Measurements from ENCODE around the gene OR10G7.

The OR10G7 gene, protein sequence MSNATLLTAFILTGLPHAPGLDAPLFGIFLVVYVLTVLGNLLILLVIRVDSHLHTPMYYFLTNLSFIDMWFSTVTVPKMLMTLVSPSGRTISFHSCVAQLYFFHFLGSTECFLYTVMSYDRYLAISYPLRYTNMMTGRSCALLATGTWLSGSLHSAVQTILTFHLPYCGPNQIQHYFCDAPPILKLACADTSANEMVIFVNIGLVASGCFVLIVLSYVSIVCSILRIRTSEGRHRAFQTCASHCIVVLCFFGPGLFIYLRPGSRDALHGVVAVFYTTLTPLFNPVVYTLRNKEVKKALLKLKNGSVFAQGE

DNA sequence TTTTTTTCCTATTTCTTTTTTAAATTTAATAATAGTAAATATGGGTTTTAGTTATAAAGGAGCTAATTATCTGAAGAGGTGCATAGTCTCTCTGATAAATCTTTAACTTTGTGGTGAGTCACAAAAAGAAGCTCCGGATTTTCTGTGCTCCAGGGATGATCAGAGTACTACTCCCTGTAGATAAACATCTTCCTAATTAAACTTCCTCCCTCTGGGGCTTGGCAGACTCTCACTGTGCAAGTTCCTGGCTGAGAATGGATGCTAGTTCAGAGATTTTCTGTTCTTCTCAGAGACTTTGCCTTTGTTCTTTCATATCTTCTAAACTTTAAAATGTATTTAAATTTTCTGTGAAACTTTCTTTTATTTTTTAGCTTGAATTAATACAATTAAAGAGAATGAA lies at the start of gene OR10G7:
OR10G7 (minus strand) TSS at position 72 of the 400 bp plus-strand sequence. CDS start 2,324 bp downstream, outside the sequence.
- no peak for DNase-seq (ENCODE audit: low read depth, low spot score)

DNA sequence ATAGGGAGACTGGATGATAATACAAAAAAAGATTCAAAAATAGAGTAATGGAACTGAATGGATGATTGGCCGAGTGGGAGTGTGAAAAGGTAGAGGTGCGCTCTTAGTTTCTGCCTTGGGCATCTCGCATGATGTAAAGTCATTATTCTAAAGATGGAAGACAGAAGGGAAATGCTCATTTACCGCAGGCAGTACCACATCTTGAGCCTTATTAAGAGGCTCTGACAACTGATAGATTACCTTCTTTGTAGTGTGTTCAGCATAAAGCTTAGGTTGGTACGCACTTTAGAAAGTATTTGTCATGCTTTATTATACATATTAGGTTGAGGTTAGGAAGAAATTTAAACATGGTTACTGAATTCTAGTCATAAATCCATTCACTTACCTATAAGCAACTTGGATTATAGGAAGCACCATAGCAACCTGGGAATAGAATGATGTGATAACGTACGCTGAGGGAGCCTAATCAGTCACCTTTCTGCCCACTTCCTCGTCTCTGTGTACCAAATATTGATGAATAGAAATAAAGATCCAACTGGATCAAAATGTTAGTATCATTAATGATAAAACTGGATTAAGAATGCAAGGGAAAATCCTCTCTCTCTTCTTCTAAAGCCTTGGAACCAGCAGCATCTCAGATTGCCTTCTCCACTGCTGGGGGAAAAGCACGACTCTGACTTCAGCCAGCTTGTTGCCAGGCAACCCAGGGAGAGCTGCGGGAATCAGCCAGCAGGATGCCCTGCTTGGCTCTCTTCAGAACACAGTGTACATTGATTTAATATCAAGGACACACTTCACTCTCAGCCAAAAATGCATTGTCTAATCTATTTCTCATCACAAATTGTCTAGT lies 45.1 kb upstream of the OR10G7 start:
- no peak for DNase-seq (ENCODE audit: low read depth, low spot score)

DNA sequence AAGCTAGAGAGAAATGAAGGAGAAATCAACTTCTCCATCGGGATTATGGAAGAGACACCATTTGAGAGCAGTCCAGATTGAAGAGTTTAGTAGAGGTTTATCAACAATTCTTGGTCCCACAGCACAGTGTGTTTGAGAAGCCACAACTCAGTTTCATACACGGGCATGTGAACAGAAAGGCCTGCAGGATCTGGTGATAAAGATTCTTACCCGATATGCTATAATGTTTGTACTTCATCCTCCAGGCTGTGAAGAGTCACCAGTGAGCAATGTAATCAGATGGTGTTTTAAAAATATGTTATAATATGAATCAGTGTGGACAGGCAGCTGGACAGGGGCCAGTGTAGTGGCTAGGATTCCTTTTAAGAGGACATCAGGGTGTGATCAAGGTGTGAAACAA lies 44.5 kb upstream of the OR10G7 start:
- no peak for DNase-seq (ENCODE audit: low read depth, low spot score)

DNA sequence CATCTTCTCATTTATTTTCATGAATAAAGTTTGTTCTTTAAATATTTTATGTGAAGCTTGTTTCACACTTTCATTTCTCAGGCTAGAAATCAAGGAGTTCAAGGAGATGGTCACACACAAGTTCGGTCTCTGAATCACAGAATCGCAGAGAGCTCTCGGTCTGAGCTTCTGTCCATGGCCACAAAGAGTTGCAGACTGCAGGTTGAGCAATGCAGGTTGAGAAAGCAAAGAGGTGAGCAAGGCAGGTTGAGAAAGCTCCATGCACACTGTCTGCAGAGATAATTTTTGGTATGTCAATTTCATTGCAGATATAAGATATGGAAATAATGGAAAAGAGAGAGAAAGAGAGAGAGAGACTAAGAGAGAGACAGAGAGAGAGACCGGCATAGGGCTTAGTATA lies 41.2 kb upstream of the OR10G7 start:
- DNase-seq (ENCODE audit: low read depth, low spot score): no peak

DNA sequence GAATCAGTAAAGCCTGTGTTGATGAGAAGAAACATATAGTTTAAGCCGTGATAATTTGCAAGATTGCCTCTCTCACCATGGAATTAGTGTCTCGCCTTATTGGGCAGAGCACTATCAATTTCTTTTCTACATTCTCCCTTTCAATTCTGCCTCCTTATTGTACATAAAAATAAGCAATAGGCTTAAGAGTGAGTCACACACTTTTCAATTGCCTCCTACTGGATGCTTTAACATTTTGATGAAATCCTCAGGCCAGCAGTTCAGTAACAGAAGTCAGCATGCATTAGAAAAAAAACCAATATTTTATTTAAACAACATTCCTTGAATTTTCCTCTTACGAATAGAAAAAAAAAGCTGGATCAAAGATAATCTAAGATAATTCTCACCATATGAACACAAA lies 40.4 kb upstream of the OR10G7 start:
- no peak for DNase-seq (ENCODE audit: low read depth, low spot score)

DNA sequence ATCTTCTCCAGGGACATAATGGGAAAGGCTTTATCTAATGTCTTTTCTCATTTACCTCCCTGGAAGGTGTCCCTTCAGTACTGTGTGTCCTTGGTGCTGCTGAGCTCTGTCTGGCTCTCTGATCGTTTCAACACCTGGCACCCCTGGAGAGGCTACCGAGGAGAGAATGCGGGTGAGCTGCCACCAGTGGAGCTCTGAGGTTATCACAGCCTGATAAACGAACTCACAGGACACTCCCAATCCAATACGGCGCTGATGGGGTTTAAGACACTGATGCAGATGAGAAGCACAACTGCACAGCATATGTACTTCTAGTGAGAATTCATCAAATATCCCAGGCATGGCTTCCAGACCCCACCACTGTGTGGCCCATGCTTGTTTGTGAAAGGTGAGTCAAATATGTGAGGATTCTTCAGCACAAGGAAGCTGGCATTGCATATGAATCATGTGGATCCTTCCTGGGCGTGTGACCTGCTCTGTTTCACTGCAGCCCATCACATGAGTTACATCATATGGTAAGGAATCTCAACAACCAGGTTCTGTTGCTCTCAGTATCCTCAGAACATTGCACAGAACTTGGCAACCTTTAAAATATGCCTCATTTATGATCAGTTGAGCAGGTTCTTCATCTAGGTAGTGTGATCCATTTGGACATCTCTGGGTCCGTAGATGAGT lies 39.3 kb upstream of the OR10G7 start:
- DNase-seq (ENCODE audit: low read depth, low spot score): no peak

DNA sequence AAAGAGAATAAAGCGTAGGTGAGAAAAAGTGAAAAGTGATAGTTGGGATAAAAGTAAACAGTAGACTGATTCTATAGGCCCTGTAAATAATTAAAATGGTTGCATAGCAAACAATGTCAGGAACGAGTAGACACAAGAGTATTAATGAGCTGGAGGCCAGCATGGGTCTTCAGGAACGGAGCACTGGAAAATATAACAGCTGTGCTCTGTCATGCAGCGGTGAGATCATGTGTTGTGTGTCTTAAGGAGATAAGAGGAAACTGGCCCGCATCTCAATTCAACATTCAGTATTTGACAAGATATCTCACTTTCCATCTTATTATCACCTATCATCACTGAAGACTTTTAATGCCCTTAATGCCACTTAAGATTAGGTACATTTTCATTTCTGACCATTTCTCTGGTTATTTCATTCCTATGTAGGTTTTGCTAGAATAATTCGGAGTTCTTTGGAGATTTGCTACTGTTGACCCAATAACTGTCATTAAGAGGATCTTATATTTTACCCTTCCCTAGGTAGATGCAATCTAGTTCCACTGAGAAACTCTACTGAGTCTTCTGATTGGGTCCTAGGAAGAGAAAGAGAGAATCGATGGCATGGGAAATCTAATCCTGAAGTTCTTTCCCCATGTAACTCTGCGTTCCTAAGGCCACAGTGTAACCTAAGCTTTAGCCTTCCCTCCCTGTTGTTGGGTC lies 38.7 kb upstream of the OR10G7 start:
- DNase-seq (ENCODE audit: low read depth, low spot score): no peak

DNA sequence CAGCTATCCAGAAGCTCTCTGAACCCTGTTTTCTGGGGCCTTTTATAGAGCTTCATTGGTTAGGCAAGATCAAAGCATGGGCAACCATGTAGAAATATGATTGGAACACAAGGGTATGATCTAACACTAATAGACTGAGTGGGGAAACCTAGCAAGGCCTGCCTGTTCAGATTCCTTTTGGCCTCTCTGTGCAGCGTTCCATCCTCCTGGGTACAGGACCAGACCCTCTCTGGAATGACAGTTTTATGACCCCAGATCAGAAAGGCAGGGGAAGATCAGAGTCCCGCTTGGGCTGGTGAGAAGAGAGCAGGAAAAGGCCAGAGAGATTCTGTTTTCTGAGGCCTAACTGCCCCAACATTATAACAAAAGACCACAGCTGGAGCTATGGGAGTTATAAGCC lies 37.5 kb upstream of the OR10G7 start:
- DNase-seq (ENCODE audit: low read depth, low spot score): no peak

DNA sequence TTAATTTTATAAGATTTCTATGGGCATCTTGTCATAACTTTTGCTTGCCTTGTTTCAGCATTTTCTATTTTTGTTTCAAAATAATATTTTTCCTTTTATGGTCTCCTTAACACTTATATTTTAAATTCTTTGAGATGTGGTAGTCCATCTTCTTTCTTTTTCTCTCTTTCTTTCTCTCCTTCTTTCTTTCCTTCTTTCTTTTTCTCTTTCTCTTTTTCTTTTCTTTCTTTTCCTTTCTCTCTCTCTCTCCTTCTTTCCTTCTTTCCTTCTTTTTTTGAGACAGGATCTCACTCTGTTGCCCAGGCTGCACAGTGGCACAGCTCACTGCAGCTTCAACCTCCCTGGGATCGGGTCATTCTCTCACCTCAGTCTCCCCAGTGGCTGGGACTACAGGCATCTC lies 36.1 kb upstream of the OR10G7 start:
- DNase-seq (ENCODE audit: low read depth, low spot score): no peak

DNA sequence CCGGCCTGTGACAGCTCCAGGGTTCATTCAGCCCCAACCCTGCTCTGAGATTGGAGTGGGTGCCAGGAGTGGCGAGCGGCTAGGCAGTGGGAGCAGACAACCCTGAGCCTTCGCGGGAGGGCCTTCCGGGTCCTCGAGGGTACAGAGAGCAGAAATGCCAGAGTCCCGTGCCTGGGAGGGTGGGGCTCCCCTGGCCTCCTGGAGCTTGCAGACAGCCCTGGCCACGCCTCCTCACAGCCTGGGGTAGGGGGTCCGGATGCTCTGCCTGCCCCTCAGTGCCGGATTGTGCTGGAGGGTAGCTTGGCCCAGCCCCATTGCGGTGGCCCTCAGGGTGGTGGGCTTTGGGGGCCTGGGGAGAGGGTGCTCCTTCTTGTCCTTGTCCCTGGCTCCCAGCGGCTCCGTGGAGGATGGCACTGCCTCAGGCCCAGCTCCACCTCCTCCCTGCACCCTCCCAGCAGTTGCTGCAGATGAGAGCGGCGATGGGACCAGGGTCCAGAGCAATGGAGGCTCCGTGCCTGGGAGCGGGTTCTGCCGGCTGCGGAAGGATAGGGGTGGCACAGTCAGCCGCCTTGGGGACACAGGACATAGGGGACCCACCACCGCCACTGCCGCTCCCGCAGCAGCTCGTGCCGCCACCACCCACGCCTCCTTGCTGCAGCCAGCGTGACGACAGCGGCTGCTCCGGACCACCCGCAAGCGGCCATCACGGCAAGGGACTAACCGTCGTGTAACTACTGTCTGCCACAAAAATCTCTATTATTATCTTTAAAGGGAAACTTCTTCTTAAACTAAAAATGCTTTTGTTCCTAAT lies 34.9 kb upstream of the OR10G7 start:
- DNase-seq (ENCODE audit: low read depth, low spot score): no peak

DNA sequence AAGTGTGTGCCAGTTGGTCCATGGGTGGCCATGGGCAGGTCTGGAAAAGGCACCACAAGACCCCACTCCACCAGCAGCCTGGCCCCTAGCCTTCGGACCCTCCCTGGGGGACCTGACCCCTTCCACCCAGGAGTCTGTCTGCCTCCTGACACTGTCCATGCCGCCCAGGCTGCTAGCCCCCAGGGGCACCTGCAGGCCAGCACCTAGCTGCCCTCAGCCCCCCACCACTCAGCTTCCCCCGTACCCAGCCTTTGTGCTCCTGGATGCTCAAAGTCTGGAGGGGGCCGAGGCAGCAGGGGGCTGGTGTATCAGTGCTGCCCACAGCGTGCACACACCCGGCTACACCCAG lies 34.3 kb upstream of the OR10G7 start:
- no peak for DNase-seq (ENCODE audit: low read depth, low spot score)

DNA sequence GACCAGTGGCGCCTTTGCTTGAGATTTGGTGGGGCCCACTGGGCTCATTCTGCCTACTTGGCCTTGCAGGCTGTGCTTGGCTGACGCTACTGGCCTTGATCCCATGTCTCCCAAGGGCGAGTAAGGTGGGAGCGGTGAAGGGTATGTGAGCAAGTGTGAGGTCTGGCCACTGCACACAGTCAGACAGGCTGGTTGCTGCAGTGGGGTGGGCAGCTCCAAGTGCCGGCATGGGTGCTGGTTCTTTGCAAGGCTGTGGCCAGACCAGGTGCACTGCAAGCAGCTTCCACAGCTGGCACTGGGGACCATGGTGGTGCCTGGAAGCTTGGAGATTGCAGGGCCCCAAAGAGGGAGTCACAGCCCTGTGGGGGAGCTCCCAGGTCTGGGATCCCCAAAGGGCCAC lies 33.4 kb upstream of the OR10G7 start:
- DNase-seq (ENCODE audit: low read depth, low spot score): no peak

DNA sequence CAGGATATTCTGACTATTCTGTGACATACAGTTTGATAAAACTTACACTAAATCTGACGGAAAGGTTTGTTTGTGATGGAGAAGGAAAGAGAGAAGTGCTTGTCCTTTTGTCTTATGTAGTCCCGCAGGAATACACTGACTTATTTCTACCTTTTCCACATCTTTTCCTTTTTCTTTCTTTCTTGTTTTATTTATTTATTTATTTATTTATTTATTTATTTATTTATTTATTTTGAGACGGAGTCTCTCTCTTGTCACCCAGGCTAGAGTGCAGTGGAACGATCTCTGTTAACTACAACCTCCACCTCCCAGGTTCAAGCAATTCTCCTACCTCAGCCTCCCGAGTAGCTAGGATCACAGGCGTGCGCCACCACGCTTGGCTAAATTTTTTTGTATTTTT lies 31.0 kb upstream of the OR10G7 start:
- no peak for DNase-seq (ENCODE audit: low read depth, low spot score)

DNA sequence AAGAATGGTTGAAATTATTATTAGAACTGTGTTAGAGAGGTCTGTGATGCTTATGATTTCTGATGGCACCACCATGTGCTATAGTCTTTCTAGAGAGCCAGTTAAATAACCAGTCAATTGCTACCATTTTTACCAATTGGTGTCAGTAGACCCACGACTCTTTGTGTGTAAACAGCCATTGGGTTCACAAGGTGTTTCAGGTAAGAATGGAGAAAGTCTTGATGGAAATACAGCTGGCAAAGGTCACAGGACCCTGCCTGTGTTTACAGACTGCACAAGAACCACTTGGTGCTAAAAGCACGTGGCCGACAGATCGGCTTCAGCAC lies 30.5 kb upstream of the OR10G7 start:
- no peak for DNase-seq (ENCODE audit: low read depth, low spot score)

DNA sequence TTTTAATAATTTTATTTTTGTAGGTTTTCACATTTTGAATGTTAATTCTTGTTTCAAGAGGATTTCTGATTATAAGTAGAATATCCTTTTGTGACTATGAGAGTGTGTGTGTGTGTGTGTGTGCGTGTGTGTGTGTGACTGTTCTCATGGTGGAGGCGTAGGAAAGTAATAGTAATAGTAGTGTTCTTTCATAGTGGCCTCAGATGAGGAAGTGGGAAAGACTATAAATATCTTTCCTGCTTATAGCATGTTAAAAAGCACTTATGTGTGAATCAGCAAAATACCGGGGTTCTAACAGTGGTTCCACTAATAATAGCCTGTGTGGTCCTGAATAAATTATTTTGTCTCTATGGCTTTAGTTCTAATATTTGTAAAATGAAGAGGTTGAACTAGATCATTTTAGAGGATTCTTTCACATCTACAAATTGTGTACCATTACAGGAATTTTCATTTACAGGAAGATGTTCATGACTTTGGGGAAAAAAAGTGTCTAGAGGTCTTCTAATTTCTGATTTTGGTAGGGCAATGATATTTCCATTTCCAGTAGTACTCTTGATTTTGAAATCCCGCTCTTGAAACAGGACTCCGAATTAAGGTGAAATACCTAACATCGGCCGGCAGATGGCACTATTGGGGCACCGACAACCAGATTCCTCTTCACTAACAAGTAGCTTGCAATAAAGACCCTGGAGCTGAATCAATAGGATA lies 29.9 kb upstream of the OR10G7 start:
- DNase-seq (ENCODE audit: low read depth, low spot score): peak; percentile 29

DNA sequence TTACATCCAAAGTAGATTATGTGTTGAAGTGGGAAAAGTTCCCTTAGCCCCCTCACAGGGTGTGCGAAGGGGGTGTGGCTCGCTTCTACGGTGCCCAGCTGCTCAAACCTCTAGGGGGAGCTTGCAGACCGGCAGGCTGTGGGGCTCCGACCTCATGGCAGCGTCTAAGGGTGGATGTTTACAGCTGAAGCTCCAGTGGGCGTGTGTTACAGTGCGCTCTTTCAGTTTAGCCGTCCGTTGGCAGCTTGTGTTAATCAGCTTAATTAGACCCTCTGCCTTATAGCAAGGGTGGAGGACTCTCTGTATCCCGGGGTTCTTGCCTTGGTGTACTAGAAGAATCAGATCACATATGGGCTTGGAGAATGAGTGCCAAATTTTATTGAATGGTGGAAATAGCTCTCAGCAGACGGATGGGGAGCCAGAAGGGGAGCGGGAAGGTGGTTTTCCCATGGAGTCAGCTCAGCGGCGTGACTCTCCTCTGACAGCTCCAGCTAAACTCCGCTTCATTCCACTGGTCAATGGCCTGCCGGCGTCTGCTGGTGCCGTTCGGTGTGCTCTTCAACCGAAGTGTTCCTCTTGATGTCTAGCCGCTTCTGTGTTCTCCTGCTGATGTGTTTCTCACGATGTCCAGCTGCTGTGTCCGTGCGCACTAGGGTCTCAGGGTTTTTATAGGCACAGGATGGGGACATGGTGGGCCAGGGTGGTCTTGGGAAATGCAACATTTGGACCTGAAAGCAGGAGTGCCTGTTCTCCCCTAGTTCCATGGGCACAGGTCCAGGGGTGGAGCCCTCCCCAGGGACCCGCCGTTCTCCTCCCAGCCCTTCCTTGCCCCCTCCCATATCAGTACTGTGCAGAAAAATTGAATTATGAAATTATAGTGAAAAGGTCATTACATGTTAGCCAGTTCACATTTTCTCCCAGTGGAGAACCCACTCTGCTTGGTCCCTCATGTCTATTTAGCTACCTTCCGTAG lies 28.6 kb upstream of the OR10G7 start:
- DNase-seq (ENCODE audit: low read depth, low spot score): no peak

DNA sequence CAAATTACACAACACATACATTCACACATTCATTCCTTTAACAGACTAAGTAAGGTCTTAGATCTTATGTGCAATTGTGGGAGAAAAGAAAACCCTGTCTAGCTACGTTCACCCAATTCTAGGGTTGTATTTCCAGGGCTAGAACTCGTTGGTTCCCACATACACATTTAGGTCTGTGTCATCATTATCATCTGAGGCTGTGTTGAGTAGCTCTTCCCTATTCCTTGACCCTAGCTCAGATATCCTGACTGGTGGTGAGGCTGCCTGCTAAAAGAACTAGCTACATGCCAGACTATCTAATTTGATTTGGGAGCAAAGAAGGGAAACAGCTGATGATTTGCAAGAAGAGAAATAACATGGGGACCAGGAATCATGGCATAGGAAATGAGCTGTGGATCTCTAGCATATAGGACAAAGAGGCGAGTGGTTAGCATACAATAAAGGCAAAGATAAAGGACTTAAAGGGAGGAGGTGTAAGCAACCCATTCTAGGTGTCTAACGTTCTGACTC lies 27.5 kb upstream of the OR10G7 start:
- no peak for DNase-seq (ENCODE audit: low read depth, low spot score)

DNA sequence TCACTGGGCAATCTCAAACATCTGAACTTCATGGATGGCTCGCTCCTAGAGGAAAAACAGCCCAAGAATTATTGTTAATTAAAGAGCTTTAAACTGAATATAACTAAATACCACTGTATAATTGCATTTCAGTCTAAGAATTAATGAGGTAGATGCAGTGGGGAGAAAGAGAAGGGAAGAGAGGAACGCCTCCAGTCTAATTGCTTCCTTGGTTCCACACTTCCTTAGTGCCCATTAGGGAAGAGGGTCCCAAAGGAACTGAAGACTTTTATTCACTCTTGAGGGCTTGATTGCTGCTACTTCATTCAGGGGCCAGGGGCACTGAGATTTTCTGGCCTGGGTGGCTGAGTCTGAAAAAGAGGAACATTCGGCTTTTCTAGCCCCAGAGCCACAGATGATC lies 11.8 kb upstream of the OR10G7 start:
- no peak for DNase-seq (ENCODE audit: low read depth, low spot score)

DNA sequence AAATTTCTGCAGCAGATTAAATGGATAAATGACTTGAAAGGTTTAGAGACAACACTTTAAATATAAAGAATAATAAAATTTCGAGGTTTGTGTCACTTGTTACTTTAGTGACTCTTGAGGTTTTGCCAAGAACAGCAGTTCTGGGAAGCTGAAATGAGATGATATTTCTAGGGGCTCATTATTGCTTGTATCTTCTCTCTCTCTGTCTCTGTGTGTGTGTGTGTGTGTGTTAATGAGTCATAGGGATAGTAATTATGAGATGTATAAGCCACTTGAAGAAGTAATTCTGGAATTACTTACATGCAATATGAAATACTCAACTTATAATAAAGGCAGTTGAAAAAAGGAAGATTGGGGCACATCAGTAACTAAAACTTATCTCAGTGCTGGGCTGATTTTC lies 9.6 kb upstream of the OR10G7 start:
- DNase-seq (ENCODE audit: low read depth, low spot score): no peak

All from activated CD4-positive, CD25-positive, alpha-beta regulatory T cell treated with anti-CD3 and anti-CD28 coated beads, Interleukin-2, amount 50 U/mL, for 16 hours (primary cell).